ENCODE results near the gene SLC19A2.
"Not testable (repeated sequence)": the region's sequence is repeated elsewhere in the genome, so short reads cannot be mapped to it uniquely, and the experiment has no call there.

Gene SLC19A2

GRCh38 chr1:169517558-169518186 is 31.9 kb upstream of the SLC19A2 start:
- H3K4me1 Mint-ChIP-seq (ENCODE audit: low read depth), result no peaks in the 10 kb centered on the region
- H3K9me3 Mint-ChIP-seq, result no peaks in the 10 kb centered on the region
- H3K27me3 Mint-ChIP-seq (ENCODE audit: low read depth), result no peaks in the 10 kb centered on the region
- H3K36me3 Mint-ChIP-seq (ENCODE audit: low read depth), result peaks cover 44% of the 10 kb centered on the region
- H3K4me3 Mint-ChIP-seq, result no peak overlapping the region
- no peak overlapping the region for H3K27ac Mint-ChIP-seq

GRCh38 chr1:169515641-169516040 is 29.9 kb upstream of the SLC19A2 start:
- Mint-ChIP-seq H3K27ac (no peak overlapping the region), H3K9me3 (no peaks in the 10 kb centered on the region), H3K27me3 (ENCODE audit: low read depth) (no peaks in the 10 kb centered on the region), H3K36me3 (ENCODE audit: low read depth) (peaks cover 43% of the 10 kb centered on the region), H3K4me1 (ENCODE audit: low read depth) (no peaks in the 10 kb centered on the region), H3K4me3 (no peak overlapping the region)

GRCh38 chr1:169514566-169515270 is 29.0 kb upstream of the SLC19A2 start:
- H3K4me3 Mint-ChIP-seq, result no peak overlapping the region
- no peaks in the 10 kb centered on the region for H3K27me3 Mint-ChIP-seq (ENCODE audit: low read depth)
- H3K9me3 Mint-ChIP-seq, result no peaks in the 10 kb centered on the region
- H3K27ac Mint-ChIP-seq, result no peak overlapping the region
- peaks cover 1% of the 10 kb centered on the region for H3K4me1 Mint-ChIP-seq (ENCODE audit: low read depth)
- peaks cover 37% of the 10 kb centered on the region for H3K36me3 Mint-ChIP-seq (ENCODE audit: low read depth)

GRCh38 chr1:169513208-169513607 is 27.5 kb upstream of the SLC19A2 start:
- peaks cover 33% of the 10 kb centered on the region for H3K36me3 Mint-ChIP-seq (ENCODE audit: low read depth)
- no peaks in the 10 kb centered on the region for H3K27me3 Mint-ChIP-seq (ENCODE audit: low read depth)
- peaks cover 6% of the 10 kb centered on the region for H3K9me3 Mint-ChIP-seq
- H3K4me1 Mint-ChIP-seq (ENCODE audit: low read depth), result peaks cover 12% of the 10 kb centered on the region
- no peak overlapping the region for H3K27ac Mint-ChIP-seq
- H3K4me3 Mint-ChIP-seq, result no peak overlapping the region

GRCh38 chr1:169511316-169512005 is 25.7 kb upstream of the SLC19A2 start:
- Mint-ChIP-seq H3K27ac (no peak overlapping the region), H3K27me3 (ENCODE audit: low read depth) (no peaks in the 10 kb centered on the region), H3K4me3 (no peak overlapping the region), H3K36me3 (ENCODE audit: low read depth) (peaks cover 29% of the 10 kb centered on the region), H3K9me3 (peaks cover 6% of the 10 kb centered on the region), H3K4me1 (ENCODE audit: low read depth) (peaks cover 12% of the 10 kb centered on the region)

GRCh38 chr1:169510060-169510459 is 24.3 kb upstream of the SLC19A2 start:
- Mint-ChIP-seq H3K4me1 (ENCODE audit: low read depth) (peaks cover 12% of the 10 kb centered on the region), H3K9me3 (peaks cover 6% of the 10 kb centered on the region), H3K27ac (no peak overlapping the region), H3K36me3 (ENCODE audit: low read depth) (peaks cover 23% of the 10 kb centered on the region), H3K4me3 (no peak overlapping the region), H3K27me3 (ENCODE audit: low read depth) (no peaks in the 10 kb centered on the region)

- Mint-ChIP-seq H3K4me3 (no peak overlapping the region), H3K9me3 (peaks cover 6% of the 10 kb centered on the region), H3K27ac (no peak overlapping the region), H3K27me3 (ENCODE audit: low read depth) (no peaks in the 10 kb centered on the region), H3K4me1 (ENCODE audit: low read depth) (peaks cover 12% of the 10 kb centered on the region), H3K36me3 (ENCODE audit: low read depth) (peaks cover 18% of the 10 kb centered on the region)
Observed at GRCh38 chr1:169509354-169509753, 23.6 kb upstream of the SLC19A2 start.

- peaks cover 12% of the 10 kb centered on the region for H3K4me1 Mint-ChIP-seq (ENCODE audit: low read depth)
Observed at GRCh38 chr1:169508432-169509338, 22.9 kb upstream of the SLC19A2 start.

GRCh38 chr1:169507413-169507812 is 21.7 kb upstream of the SLC19A2 start:
- no peak overlapping the region for H3K4me3 Mint-ChIP-seq
- H3K27me3 Mint-ChIP-seq (ENCODE audit: low read depth), result no peaks in the 10 kb centered on the region
- H3K27ac Mint-ChIP-seq, result no peak overlapping the region
- H3K36me3 Mint-ChIP-seq (ENCODE audit: low read depth), result peaks cover 14% of the 10 kb centered on the region
- peaks cover 12% of the 10 kb centered on the region for H3K9me3 Mint-ChIP-seq
- H3K4me1 Mint-ChIP-seq (ENCODE audit: low read depth), result peaks cover 12% of the 10 kb centered on the region

More at GRCh38 chr1:169508432-169509338, 22.9 kb upstream of the SLC19A2 start:
- peaks cover 18% of the 10 kb centered on the region for H3K36me3 Mint-ChIP-seq (ENCODE audit: low read depth)
- H3K27ac Mint-ChIP-seq, result peak overlapping the region; percentile 76
- peaks cover 6% of the 10 kb centered on the region for H3K9me3 Mint-ChIP-seq
- peak overlapping the region; percentile 66 for H3K4me3 Mint-ChIP-seq
- H3K27me3 Mint-ChIP-seq (ENCODE audit: low read depth), result no peaks in the 10 kb centered on the region

- H3K9me3 Mint-ChIP-seq, result peaks cover 11% of the 10 kb centered on the region
- H3K27ac Mint-ChIP-seq; H3K27me3 Mint-ChIP-seq (ENCODE audit: low read depth): not testable (repeated sequence)
Observed at GRCh38 chr1:169503601-169504000, 17.9 kb upstream of the SLC19A2 start.

GRCh38 chr1:169499807-169500206 is 14.1 kb upstream of the SLC19A2 start:
- H3K4me3 Mint-ChIP-seq, result no peak overlapping the region
- no peaks in the 10 kb centered on the region for H3K27me3 Mint-ChIP-seq (ENCODE audit: low read depth)

More at GRCh38 chr1:169503601-169504000, 17.9 kb upstream of the SLC19A2 start:
- H3K4me1 Mint-ChIP-seq (ENCODE audit: low read depth); H3K4me3 Mint-ChIP-seq: not testable (repeated sequence)
- peaks cover 10% of the 10 kb centered on the region for H3K36me3 Mint-ChIP-seq (ENCODE audit: low read depth)

GRCh38 chr1:169497317-169497716 is 11.6 kb upstream of the SLC19A2 start:
- peaks cover 9% of the 10 kb centered on the region for H3K36me3 Mint-ChIP-seq (ENCODE audit: low read depth)

More at GRCh38 chr1:169499807-169500206, 14.1 kb upstream of the SLC19A2 start:
- no peak overlapping the region for H3K27ac Mint-ChIP-seq
- peaks cover 17% of the 10 kb centered on the region for H3K9me3 Mint-ChIP-seq
- peaks cover 10% of the 10 kb centered on the region for H3K36me3 Mint-ChIP-seq (ENCODE audit: low read depth)
- H3K4me1 Mint-ChIP-seq (ENCODE audit: low read depth), result peaks cover 13% of the 10 kb centered on the region

GRCh38 chr1:169495916-169496315 is 10.2 kb upstream of the SLC19A2 start:
- H3K27me3 Mint-ChIP-seq (ENCODE audit: low read depth), result no peaks in the 10 kb centered on the region
- no peak overlapping the region for H3K27ac Mint-ChIP-seq
- H3K9me3 Mint-ChIP-seq, result peaks cover 11% of the 10 kb centered on the region
- H3K36me3 Mint-ChIP-seq (ENCODE audit: low read depth), result peaks cover 9% of the 10 kb centered on the region
- H3K4me1 Mint-ChIP-seq (ENCODE audit: low read depth), result peaks cover 15% of the 10 kb centered on the region
- no peak overlapping the region for H3K4me3 Mint-ChIP-seq

More at GRCh38 chr1:169497317-169497716, 11.6 kb upstream of the SLC19A2 start:
- Mint-ChIP-seq H3K27me3 (ENCODE audit: low read depth) (no peaks in the 10 kb centered on the region), H3K4me3 (no peak overlapping the region), H3K9me3 (peaks cover 11% of the 10 kb centered on the region), H3K27ac (no peak overlapping the region), H3K4me1 (ENCODE audit: low read depth) (peaks cover 13% of the 10 kb centered on the region)
